Measurements from ENCODE around the gene KTN1.

KTN1 gene

DNA sequence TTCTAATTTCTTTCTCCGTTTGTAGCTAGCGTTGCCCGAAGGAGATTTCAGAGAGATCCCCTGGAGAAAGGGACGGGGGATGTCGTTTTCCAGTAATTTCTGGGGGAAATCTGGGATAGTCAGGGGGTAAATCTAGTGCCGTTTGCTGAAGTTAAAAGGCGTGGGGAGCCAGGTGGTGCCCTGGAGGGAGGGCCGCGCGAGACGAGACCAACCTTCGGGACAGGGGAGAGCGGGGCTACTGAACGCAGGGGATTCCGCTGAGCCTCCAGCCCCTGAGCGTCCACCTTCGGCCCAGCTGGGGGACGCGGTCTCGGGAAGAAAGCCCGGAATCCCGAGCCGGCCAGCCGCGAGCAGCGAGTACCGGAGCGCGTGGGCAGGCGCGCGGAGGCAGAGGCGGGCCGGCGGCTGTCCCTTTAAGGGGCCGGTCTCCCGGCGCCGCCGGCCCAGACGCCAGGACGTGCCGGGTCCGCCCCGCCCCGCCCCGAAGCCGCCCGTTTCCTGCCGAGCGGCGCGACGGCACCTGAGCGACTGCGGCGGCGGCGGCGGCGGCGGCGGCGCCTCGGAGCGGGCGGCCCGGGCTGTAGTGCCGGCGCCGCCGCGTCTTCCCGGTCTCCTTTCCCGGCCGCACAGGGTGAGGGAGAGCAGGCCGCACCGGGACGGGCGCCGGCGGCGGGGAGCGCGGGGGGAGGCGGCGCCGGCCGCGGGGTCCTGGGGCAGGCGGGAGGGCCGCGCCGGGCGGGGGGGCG, at the start of gene KTN1:
TSS of gene KTN1 (plus strand) at position 484 of the 746 bp plus-strand sequence. CDS start 31,842 bp downstream, outside the sequence.
- DNase-seq (ENCODE audit: insufficient read length, low spot score) (peak; percentile 86), FAIRE-seq (peak; percentile 8)

DNA sequence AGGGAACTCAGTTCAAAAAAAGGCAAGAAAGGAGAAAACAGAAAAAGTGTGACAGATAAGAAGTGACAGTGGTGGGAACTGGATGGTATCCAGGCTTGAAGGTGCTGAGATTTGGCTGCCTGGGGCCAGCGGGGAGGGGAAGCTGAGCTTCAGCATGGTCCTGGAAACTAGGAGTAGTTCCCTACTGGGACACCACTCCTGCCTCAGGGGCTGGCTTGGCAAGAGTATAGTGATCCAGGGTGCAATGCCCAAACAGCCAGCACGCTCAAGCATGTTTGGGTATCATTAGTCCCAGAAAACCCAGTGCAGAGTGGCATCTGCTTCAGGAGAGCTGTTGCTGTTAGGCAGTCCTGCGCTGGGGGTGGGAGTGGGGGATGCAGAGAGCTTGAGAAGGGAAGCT, 49.5 kb upstream of the KTN1 start:
- FAIRE-seq (no peak), DNase-seq (ENCODE audit: insufficient read length, low spot score) (no peak)

- DNase-seq (ENCODE audit: insufficient read length, low spot score), result no peak
Measured at GRCh38 chr14:55532645-55533344, 47.2 kb upstream of the KTN1 start.

GRCh38 chr14:55533960-55534359, 46.0 kb upstream of the KTN1 start:
- no peak for DNase-seq (ENCODE audit: insufficient read length, low spot score)
- FAIRE-seq, result no peak

More at GRCh38 chr14:55532645-55533344, 47.2 kb upstream of the KTN1 start:
- no peak for FAIRE-seq

GRCh38 chr14:55535516-55536203, 44.3 kb upstream of the KTN1 start:
- FAIRE-seq, result peak; percentile 52
- DNase-seq (ENCODE audit: insufficient read length, low spot score), result no peak

GRCh38 chr14:55536204-55536708, 43.8 kb upstream of the KTN1 start:
- peak; percentile 59 for FAIRE-seq
- no peak for DNase-seq (ENCODE audit: insufficient read length, low spot score)

- no peak for DNase-seq (ENCODE audit: insufficient read length, low spot score)
- FAIRE-seq, result peak; percentile 45
Measured at GRCh38 chr14:55537782-55538181, 42.2 kb upstream of the KTN1 start.

- no peak for FAIRE-seq
- DNase-seq (ENCODE audit: insufficient read length, low spot score), result no peak
Measured at GRCh38 chr14:55539975-55540374, 40.0 kb upstream of the KTN1 start.

GRCh38 chr14:55540847-55541773, 38.9 kb upstream of the KTN1 start:
- FAIRE-seq (no peak), DNase-seq (ENCODE audit: insufficient read length, low spot score) (no peak)

DNA sequence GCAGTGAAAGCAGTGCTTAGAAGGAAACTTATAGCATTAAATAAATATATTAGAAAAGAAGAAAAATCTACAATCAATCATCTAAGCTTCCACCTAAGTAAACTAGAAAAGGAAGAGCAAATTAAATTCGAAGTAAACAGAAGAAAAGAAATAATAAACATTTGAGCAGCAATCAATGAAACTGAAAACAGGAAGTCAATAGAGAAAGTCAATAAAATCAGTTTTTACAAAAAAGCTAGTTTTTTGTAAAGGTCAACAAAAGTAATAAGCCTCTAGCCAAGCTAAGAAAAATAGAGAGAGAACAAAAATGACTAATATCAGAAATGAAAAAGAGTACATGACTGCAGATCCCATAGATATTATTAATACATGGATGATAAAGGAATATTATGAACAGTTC, 34.2 kb upstream of the KTN1 start:
- FAIRE-seq (peak; percentile 84), DNase-seq (ENCODE audit: insufficient read length, low spot score) (no peak)

GRCh38 chr14:55546212-55546874, 33.7 kb upstream of the KTN1 start:
- DNase-seq (ENCODE audit: insufficient read length, low spot score) (no peak), FAIRE-seq (peak; percentile 99)

- peak; percentile 92 for FAIRE-seq
- DNase-seq (ENCODE audit: insufficient read length, low spot score), result no peak
Measured at GRCh38 chr14:55547650-55548315, 32.2 kb upstream of the KTN1 start.

DNA sequence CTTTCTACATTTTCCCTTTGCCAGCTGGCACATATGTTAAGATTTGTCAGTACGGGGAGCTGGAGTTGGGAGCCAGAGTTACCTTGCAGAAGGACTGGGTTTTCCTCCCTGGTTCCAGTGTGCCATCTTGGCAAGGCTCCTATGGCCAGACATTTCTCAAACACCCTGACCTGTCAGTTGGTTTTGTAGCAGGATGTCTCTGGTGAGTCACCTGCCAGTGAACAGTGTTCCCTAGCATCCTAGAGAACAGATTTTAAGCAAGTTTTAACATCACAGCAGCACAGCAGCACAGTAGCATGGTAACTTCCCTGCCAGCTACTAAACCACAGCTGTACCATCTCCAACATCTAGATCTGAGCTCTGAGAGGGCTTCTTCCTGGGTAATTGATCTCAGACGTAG, 26.2 kb upstream of the KTN1 start:
- DNase-seq (ENCODE audit: insufficient read length, low spot score), result no peak
- no peak for FAIRE-seq

GRCh38 chr14:55556929-55557623, 22.9 kb upstream of the KTN1 start:
- FAIRE-seq (peak; percentile 26), DNase-seq (ENCODE audit: insufficient read length, low spot score) (no peak)

DNA sequence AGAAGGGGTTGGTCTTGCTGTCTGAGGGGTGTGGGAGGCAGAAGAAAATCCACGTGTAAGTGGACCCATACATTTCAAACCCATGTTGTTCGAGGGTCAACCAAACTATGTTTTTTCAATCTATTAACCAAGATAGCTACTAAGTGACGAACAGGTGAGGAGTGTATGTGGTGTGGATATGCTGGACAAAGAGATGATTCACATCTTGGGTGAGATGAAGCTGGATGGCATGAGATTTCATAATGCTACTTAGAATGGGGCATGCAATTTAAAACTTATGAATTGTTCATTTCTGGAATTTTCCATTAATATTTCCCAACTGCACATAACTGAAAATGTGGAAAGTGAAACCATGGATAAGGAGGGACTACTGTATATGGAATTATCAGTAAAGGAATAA, 17.9 kb upstream of the KTN1 start:
- DNase-seq (ENCODE audit: insufficient read length, low spot score) (no peak), FAIRE-seq (no peak)

DNA sequence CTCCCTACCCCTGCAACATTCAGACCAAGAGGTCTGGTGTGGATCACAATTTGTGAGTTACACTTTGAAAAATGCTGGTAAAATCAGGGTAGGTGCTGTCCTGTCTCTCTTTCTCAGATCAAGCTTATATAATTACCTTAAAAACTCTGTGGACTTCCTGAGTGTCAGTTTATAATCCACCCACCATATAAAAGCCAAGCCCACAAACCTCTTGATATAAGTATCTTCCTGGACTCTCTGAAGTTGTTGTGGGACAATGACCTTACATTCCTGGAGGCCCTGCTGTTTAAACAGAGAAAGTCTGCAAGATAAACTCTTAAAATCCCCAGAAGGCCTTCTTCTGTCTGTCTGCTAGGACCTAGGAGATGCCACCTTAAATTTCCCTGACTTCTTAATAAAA, 11.4 kb upstream of the KTN1 start:
- no peak for FAIRE-seq
- no peak for DNase-seq (ENCODE audit: insufficient read length, low spot score)

DNA sequence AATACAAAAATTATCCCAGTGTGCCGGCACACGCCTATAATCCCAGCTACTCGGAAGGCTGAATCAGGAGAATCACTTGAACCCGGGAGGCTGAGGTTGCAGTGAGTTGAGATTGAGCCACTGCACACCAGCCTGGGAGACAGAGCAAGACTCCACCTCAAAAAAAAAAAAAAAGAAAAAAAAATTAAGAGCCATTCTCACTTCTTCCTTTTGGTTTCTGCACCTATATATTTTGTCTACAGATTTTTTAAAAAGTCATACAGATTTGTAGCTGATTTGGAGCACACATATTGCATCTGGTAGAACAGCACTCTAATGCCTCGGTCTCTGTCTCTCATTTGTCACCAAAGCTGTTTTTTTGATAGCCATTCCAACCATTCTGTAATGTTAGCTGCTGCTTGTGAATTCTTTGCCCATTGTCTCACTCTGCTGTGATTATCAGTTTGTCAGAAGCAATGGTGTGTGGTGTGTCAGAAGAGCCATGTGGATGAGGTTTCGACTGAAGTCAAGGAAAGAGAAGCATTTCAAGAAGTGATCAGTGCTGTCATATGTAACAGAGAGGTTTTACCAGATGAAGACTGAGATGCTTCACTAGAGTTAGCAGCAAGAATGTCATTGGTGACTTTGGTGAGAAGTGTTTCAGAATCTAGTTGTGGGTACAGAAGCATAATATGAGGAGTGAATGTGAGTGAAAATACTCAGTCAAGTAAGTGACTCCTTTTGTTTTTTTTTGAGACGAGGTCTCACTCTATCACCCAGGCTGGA, 8.7 kb upstream of the KTN1 start:
- FAIRE-seq (peak; percentile 78), DNase-seq (ENCODE audit: insufficient read length, low spot score) (no peak)

DNA sequence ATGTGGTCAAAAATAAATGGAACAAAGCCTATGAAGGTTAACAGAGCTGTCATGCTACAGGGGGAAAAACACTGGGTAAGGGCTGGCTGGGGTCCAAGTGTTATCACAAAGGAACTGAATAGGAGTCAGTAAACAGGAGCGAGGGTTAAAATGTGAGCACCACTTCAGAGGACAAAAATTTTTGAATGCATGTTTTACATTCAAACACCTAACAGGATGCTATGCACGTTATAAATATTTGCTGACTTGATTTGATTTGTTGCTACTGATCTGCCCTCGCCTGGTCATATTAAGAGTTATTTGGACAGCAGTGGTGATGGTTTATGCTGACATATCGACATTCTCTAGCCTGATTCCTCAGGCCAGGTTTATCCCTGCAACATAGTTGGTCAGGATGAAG, 7.4 kb upstream of the KTN1 start:
- FAIRE-seq (peak; percentile 14), DNase-seq (ENCODE audit: insufficient read length, low spot score) (no peak)

Data from GM19239 (cell line).